NT2/D1 (cell line): ENCODE data around the gene UTP4.

Source experiments
- SUZ12 ChIP-seq: IDR thresholded peaks from 2 replicates; pipeline ENCODE4 v1.6.1; 2011; ENCODE audit not compliant: insufficient read length, insufficient read depth; ENCODE audit errors: extremely low read depth
- YY1 ChIP-seq: IDR thresholded peaks from 2 replicates; pipeline ENCODE4 v1.6.1; 2011; ENCODE audit not compliant: insufficient read length, insufficient read depth
- ZNF274 ChIP-seq: IDR thresholded peaks from 2 replicates; pipeline ENCODE4 v1.6.1; 2011; ENCODE audit warnings: mild to moderate bottlenecking, low read depth, low read length

DNA sequence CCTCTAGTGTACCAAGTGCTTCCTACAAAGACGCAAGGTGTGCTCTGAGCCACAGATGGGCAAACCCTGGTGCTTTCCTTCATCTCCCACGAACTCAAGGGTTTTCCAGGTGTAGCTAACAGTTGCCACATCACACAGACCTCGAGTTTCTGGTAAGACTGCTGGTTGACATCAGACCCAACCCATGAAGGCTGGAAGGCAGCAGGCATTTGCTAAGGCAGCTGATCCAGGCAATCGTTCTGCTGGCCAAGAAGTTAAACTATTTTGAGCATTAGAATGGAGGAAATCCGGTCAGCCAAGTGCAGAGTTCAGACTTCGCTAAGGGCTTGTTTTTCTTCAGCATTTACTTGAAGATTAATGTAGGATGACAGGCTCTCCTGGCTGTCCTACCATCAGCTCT lies 15.5 kb upstream of the UTP4 start:
- TF ChIP-seq YY1, result no peak
- TF ChIP-seq ZNF274, result no peak
- no peak for TF ChIP-seq SUZ12
